ENCODE measurements around the gene ADH1A. TPM values are rescaled to one million over a fixed set of nuclear protein-coding genes. Genes with fewer than 3 reads are reported as not detected.

Gene ADH1A
- total and polyA plus RNA-seq, 9 of the 15 experiments (the other 6 are each of a cell fraction or from before 2014, with no cell fraction given) = not detected

- Histone ChIP-seq H3K9ac (ENCODE audit: insufficient read depth in 1 of 2, low read depth in 2 of 2, low read length in 2 of 2) (no peak overlapping the region), H2AFZ (ENCODE audit: low read depth, low read length) (no peak overlapping the region), H3K9me1 (ENCODE audit: control insufficient read depth, insufficient read depth, low read length) (no peaks in the 10 kb centered on the region), H3K36me3 (ENCODE audit: control insufficient read depth, insufficient read depth, low read length) (no peaks in the 10 kb centered on the region), H4K20me1 (replicated peaks; ENCODE audit: control insufficient read depth, insufficient read depth, low read length) (no peaks in the 10 kb centered on the region), H3K4me2 (ENCODE audit: insufficient read depth, low read length) (no peak overlapping the region), H3K27ac (ENCODE audit: extremely low read depth, low read depth, low read length) (no peak overlapping the region), H3K27me3 (ENCODE audit: control insufficient read depth in 2 of 2, insufficient read depth in 2 of 2, low read length in 2 of 2) (no peaks in the 10 kb centered on the region), H3K9me3 (replicated peaks; ENCODE audit: control insufficient read depth, insufficient read depth, low read depth, low read length) (no peaks in the 10 kb centered on the region), H3K4me1 (replicated peaks in 1 of 2; ENCODE audit: control insufficient read depth in 2 of 2, insufficient read depth in 2 of 2, low read length in 2 of 2) (no peaks in the 10 kb centered on the region), H3K4me3 (no peak overlapping the region), H3K79me2 (ENCODE audit: control insufficient read depth, insufficient read depth, low read length) (no peaks in the 10 kb centered on the region)
- ChIA-PET CTCF (ENCODE audit: low intra/inter-chr PET ratio) (no interaction called here), POLR2A (no interaction called here)
- in situ Hi-C loops (cut with MboI) (no loop called here), intact Hi-C loops (cut with micrococcal nuclease) (no loop called here)
- DNase-seq (ENCODE audit: extremely low read depth in 1 of 4, low spot score in 3 of 4) = no peak
- no peak for FAIRE-seq
- BruUV-seq (replicated peaks) = no TSS peak
- 0% methylated on average over 5 of the region's 6 CpGs for WGBS (ENCODE audit: insufficient coverage, low coverage, missing lambda C conversion rate)
- no peak for ATAC-seq
- no peak for TF ChIP-seq NR2C2 (CRISPR knock-in tag; IDR thresholded peaks at IDR 0.05)
- TF ChIP-seq NR2C2 (tag; IDR thresholded peaks at IDR 0.05) = no peak
- TF ChIP-seq FIP1L1 (IDR thresholded peaks at IDR 0.05; ENCODE audit: low read depth, low read length, poor library complexity, severe bottlenecking) = no peak
- no peak for TF ChIP-seq ZNF717 (CRISPR knock-in tag; IDR thresholded peaks at IDR 0.05)
- no peak for TF ChIP-seq ZNF77 (CRISPR knock-in tag; IDR thresholded peaks at IDR 0.05)
- no peak for TF ChIP-seq FOXM1 (IDR thresholded peaks at IDR 0.05; ENCODE audit: low read depth)
- no peak for TF ChIP-seq FOXM1 (CRISPR knock-in tag; IDR thresholded peaks at IDR 0.05; ENCODE audit: low read depth)
- TF ChIP-seq ZNF3 (CRISPR knock-in tag; IDR thresholded peaks at IDR 0.05) = no peak
- TF ChIP-seq RBM15 (IDR thresholded peaks at IDR 0.05; ENCODE audit: insufficient read depth, low read length) = no peak
- no peak for TF ChIP-seq ZKSCAN3 (CRISPR knock-in tag; IDR thresholded peaks at IDR 0.05)
- TF ChIP-seq KHSRP (IDR thresholded peaks at IDR 0.05) = no peak
- no peak for TF ChIP-seq REST (IDR thresholded peaks at IDR 0.05; ENCODE audit: borderline replicate concordance)
- TF ChIP-seq REST (CRISPR knock-in tag; IDR thresholded peaks at IDR 0.05; ENCODE audit: low read depth) = no peak
- no peak for TF ChIP-seq ATF3 (IDR thresholded peaks at IDR 0.05)
- TF ChIP-seq ATF3 (CRISPR knock-in tag; conservative IDR thresholded peaks at IDR 0.05) = no peak
- no peak for TF ChIP-seq ESRRB (CRISPR knock-in tag; IDR thresholded peaks at IDR 0.05; ENCODE audit: borderline replicate concordance)
- no peak for TF ChIP-seq LCOR (CRISPR knock-in tag; IDR thresholded peaks at IDR 0.05)
- no peak for TF ChIP-seq SMAD4 (CRISPR knock-in tag; conservative IDR thresholded peaks at IDR 0.05)
Measured at GRCh38 chr4:99315839-99316238, 25.1 kb upstream of the ADH1A start.
